SK-MEL-5 (cell line): Measurements from ENCODE around the gene ANKFY1. TPM values are rescaled to one million over a fixed set of nuclear protein-coding genes. Genes with fewer than 3 reads are reported as not detected.

Experiments used
- DNase-seq: peaks from one replicate; pipeline ENCODE4 v3.0.0-alpha.2; 2016; ENCODE audit warnings: low read depth, low spot score
- in situ Hi-C: cut with HindIII; loops from 2 replicates; pipeline ENCODE4 v1.10.0; 2016; ENCODE audit warnings: low sequenced_read_pairs, high pct_unique_total_duplicates, low pct_unique_long_range_greater_than_20kb
- total RNA-seq: library from RNA; depleted of rRNA; stranded (reverse); fragments of >200 nt; shearing (Covaris generic); gene quantifications from 2 replicates; pipeline ENCODE4 v1.2.3, GENCODE V29; 2014

ANKFY1 gene
- total RNA-seq, 1 experiment from 2014 or later: 19.1 TPM

DNA sequence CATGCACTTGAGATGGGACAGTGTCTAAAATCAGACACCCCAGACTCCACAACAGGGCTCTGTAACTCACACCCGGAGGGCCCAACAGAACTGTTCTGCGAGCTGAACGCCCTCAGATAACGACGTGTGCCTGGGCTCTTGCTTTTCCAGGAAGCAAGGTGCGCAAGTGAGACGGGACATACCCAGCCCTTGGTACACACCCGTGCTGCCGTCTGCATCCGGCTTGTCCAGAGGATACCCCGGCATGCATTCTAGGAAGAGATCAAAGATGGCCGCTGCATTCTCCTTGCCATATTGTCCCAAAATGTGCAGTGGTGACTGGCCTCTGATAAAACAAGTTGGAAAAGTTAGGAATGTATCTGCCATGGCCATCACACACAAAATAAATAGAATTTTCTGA, 91.4 kb downstream of the ANKFY1 start:
- in situ Hi-C loops: no loop called here
- no peak for DNase-seq

DNA sequence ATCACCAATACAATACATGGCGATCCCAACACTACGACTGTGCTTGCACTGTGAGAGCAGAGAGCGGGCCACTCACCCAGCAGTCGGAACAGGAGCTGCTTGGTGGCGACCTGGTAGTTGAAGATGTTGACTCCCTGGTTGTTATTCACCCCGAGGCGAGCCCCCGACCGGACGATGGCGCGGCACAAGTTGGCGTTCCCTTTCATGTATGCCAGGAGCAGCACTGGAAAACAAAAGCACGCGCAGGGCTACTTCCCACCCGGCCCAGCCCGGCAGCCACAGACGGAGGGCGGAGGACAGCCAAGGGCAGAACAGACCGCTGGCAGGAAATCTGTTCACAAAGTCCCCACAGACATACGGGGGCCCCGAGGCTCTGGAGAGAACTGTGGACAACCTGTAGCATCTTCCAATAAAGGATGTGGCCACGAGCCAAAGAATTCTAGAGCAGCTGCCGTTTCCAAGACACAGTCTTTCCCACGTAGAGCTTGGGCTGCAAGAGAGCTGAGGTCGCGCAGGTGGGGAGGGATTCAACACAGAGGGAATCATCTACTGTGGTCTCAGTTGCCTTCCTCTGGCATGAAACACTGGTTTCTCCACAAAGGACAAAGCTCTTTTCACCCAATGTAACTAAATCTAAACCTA, 93.0 kb downstream of the ANKFY1 start:
- in situ Hi-C loops: no loop called here
- DNase-seq: no peak

- in situ Hi-C loops: no loop called here
- DNase-seq: no peak
Measured at GRCh38 chr17:4167786-4168185, 96.0 kb downstream of the ANKFY1 start.

DNA sequence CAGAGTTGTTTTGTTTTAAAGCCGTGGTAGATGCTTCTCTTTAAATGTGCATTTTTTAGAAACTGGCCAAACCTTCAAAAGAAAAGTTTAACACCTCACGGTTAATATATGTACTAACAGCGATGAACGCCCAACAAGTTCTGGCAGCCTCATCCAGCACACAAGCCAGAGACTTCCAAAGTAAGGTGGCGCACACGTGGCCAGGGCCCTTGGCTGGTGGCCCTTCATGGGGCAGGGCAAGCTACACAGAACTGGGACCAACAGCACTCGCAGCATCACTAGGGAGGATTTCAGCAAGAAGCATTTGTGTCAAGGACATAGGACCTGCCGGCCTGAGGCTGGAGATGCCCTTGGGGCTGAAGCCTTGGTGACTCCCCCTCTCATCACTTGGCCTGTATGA, 97.4 kb downstream of the ANKFY1 start:
- no peak for DNase-seq

GRCh38 chr17:4165301-4166010, 98.3 kb downstream of the ANKFY1 start:
- in situ Hi-C loops: no loop called here
- no peak for DNase-seq

More for the DNA sequence above, 97.4 kb downstream of the ANKFY1 start:
- in situ Hi-C loops: no loop called here

DNA sequence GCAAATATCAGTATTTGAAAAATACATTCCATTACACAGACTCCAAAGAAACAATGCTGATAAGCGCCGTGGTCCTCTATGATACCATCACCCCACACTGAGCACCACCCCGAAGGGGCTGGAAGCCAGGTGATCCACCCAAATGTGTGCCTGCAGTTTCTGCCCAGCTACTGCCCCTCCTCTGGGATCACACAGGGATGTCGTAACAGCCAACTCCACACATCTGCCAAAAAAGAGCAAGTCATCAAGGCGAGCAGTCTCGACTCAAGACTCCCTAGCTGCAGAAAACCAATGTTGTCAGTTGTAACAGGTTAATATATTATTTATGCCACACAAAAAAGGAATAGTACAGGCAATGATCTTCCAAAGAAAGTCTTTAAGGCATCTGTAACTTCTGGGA, 99.8 kb downstream of the ANKFY1 start:
- in situ Hi-C loops: no loop called here
- no peak for DNase-seq

DNA sequence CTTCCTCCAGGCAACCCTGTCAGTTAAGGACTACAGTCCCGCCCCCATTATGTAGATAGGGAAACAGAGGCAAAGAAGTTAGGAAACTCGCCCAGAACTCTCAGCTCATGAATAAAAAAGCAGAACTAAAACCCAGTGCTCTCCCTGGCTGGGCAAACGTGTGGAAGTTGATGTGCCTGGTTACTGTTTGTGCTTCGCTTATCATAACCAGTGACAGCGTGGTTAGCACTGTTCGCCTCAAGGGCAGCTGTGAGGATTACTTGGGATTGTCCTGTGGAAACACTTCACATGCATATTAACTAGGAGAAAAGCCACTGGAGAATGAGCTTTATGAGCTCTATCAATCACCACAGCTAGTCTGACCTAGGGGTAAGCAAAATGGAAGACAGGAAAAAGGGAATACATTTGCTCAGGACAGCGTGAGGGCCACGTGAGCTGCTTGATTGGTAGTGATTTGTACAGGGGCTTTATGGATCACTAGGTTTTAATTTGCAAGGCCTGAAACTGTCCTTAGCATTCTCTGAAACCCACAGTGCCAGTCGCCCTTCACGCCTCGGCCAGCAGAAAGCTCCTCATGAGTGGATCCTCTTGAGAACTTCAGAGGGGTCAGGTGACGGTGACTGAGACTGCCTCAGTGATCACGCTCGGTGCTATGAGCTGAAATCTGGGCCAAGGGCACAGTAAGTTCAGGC, 100.9 kb downstream of the ANKFY1 start:
- in situ Hi-C loops: no loop called here
- DNase-seq: no peak

DNA sequence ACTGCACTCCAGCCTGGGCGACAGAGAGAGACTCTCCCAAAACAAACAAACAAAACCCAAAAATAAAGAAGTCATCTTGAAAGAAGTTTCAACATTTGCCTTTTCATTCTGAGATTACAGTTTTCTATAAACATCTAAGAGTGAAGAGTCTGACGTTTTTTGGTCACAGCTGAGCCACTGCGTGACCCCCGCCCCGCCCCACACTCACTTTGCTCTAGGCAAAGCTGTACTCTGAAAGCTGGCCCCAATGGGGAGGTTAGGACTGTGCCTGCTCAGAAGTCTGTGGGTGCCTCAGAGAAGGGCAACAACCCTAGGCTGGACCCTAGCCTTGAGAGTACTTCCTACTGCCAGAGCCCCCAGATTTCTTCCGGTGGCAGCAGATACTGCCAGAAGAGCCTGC, 101.5 kb downstream of the ANKFY1 start:
- in situ Hi-C loops: no loop called here
- DNase-seq: no peak

GRCh38 chr17:4161967-4162305, 101.8 kb downstream of the ANKFY1 start:
- in situ Hi-C loops: no loop called here
- DNase-seq: no peak

DNA sequence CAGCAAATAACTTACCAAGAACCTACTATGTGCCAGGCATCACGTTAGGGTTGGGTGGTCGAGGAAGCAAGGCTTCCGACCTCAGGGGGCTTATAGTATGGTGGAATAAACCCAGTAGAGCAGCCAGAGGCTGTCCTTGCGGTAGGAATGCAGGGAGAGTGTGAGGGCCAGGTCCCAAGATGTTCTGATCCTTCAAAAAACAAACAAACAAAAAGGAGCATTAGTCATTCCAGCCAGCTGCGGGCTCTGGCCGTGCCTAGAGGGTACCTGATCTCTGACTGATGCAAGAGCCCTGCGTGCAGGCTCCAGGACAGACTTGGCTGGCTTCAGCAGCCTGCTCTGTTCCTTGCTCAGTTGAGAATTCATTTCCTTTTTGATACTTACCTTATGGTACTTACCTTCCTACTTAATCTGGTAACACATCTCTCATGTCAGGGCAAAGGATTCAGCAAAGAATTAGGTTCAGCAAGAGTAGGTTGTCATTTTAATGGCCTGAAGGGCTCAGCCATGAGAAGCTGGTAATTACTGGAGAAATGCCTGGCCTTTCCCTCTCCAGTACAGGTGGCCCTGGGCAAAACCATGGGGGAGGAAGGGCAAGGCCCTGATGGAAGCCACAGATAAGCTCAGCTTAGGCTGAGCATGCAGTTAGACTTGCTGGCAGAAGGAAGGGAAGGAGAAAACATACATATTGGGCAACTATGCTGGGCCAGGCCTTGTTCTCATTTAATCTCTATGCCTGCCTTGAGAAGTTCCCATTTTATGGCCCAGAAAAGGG, 102.4 kb downstream of the ANKFY1 start:
- in situ Hi-C loops: no loop called here
- DNase-seq: peak; percentile 61

- no peak for DNase-seq
- in situ Hi-C loops: no loop called here
Measured at GRCh38 chr17:4160294-4160859, 103.4 kb downstream of the ANKFY1 start.

DNA sequence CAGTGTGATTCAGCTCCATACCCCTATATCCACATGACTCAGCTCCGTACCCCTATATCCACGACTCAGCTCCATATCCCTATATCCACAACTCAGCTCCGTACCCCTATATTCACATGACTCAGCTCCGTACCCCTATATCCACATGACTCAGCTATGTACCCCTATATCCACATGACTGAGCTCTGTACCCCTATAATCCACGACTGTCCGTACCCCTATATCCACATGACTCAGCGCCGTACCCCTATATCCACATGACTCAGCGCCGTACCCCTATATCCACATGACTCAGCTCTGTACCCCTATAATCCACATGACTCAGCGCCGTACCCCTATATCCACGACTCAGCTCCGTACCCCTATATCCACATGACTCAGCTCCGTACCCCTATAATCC, 104.0 kb downstream of the ANKFY1 start:
- DNase-seq: no peak
- in situ Hi-C loops: no loop called here

DNA sequence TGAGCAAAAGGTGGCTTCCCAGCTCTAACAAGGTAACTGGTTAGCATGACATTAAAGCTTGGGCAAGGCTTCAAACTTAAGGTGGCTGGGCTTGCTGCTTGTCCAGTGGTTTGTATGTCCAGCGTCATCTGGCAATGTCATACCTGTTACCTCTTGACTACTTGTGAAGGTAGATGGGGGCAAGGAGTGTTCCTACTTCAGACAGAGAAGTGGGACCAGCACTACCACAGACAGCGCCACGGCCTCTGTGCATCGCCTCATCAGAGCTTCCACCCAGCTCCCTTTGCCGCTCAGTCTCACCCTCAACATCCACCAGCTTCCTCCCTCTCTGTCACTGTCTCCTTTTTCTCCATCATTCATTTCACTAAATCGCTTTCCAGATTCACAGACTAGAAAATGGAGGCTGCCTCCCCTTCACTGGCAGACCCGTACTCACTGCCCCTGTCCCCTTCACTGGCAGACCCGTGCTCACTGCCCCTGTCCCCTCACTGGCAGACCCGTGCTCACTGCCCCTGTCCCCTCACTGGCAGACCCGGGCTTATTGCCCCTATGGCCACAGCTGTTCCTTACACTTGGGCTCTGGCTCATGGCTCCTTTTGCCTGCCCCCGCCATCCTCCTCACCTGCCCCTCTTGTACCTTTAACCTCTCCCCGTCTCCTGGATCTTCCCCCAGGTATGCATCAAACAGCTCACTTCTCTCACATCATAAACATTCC, 106.0 kb downstream of the ANKFY1 start:
- in situ Hi-C loops: no loop called here

DNA sequence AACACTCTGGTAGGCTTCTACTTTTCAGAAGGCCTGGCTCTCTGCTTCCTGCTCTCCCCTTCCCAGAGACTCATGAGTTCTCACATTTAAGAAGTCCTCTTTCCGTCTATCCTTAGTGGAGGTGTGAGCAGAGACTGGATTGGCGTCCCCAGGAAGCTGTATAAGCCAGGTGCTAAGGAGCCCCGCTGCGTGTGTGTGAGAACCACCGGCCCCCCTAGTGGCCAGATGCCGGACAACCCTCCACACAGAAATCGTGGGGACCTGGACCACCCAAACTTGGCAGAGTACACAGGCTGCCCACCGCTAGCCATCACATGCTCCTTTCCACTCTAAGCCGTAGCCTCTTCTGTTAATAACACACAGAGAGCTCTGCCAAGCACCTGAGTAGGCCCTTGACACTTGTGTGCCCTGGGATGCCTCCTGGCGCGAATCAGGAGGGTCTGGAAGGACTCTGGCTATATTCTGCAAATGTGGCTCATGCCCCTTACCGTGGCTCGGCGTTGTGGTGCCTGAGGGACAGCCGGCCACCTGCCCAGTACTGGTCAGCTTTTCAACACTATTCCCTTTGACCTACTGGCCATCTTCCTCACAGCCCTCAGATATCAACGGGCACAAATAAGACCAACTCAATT, 106.9 kb downstream of the ANKFY1 start:
- in situ Hi-C loops: no loop called here
- no peak for DNase-seq

More for the DNA sequence above, 106.0 kb downstream of the ANKFY1 start:
- no peak for DNase-seq

DNA sequence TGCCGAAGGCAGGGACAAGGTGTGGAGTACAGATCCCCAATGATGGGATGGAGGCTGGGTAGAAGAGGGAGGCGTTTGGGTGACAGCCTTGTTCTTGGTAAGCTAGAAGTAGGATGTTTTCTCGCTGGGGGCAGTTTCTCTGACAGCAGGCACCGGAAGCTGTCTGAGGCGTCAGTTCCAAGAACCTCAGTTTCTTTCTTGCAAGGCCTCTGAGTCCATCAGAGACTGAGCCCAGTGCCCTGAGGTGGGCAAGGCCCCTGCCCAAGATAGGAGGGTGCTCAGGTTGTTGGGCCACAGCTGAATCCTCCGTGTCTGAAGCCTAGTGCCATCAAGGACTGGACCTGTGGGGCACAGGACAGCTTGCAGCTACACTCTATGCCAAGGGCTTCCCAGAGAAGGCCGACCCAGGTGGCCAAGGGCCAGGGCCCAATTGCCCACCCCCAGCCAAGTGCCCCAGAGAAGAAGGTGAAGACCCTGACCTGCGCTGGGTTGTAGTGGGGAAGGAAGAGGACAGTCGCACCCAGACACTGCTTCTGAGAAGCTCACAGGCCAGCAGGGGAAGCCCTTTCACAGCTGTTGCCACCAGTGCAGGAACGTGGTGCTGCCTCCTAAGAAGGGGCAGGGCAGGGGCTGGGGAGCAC, 107.7 kb downstream of the ANKFY1 start:
- no peak for DNase-seq

GRCh38 chr17:4154201-4154600, 109.6 kb downstream of the ANKFY1 start:
- in situ Hi-C loops: no loop called here
- DNase-seq: no peak

More for the DNA sequence above, 107.7 kb downstream of the ANKFY1 start:
- in situ Hi-C loops: no loop called here
